SU-DHL-6 (cell line): Measurements from ENCODE around the gene SYCN.

Source experiments
- H2AFZ ChIP-seq: fragments of 200-600 bp; sonication (generic); 2 replicates; pipeline ENCODE4 v1.6.1; 2014; ENCODE audit warnings: low read depth, mild to moderate bottlenecking, moderate library complexity, mixed read lengths, antibody characterized with exemption, low read length; ENCODE audit not compliant: severe bottlenecking
- H3F3A ChIP-seq: fragments of 200-600 bp; shearing (Covaris generic); 2 replicates; pipeline ENCODE4 v1.6.0; 2016; ENCODE audit warnings: antibody characterized with exemption, mild to moderate bottlenecking; ENCODE audit not compliant: insufficient read depth
- H3K27ac ChIP-seq: fragments of 200-600 bp; sonication (generic); 2 replicates; pipeline ENCODE4 v1.5.1; 2016; ENCODE audit warnings: low read depth, mild to moderate bottlenecking, low read length, moderate library complexity, mixed read lengths
- H3K27me3 ChIP-seq: fragments of 200-600 bp; sonication (generic), shearing (Covaris generic); 2 replicates; pipeline ENCODE4 v1.6.0; 2014; ENCODE audit warnings: mild to moderate bottlenecking, low read length
- H3K36me3 ChIP-seq: fragments of 200-600 bp; sonication (generic); 2 replicates; pipeline ENCODE4 v1.6.1; 2014; ENCODE audit warnings: mild to moderate bottlenecking, low read length, mixed read lengths
- H3K4me2 ChIP-seq: fragments of 300-600, 200-600 bp; shearing (Covaris generic), sonication (generic); 2 replicates; pipeline ENCODE4 v1.6.0; 2014; ENCODE audit warnings: low read length, low read depth, mild to moderate bottlenecking; ENCODE audit not compliant: poor library complexity, severe bottlenecking
- H3K4me3 ChIP-seq: fragments of 200-600 bp; sonication (generic); 2 replicates; pipeline ENCODE4 v1.5.1; 2014; ENCODE audit warnings: antibody characterized with exemption, low read length, mild to moderate bottlenecking, mixed read lengths; ENCODE audit not compliant: insufficient read depth, poor library complexity, severe bottlenecking
- H3K79me2 ChIP-seq: fragments of 200-600 bp; sonication (generic); 2 replicates; pipeline ENCODE4 v1.6.1; 2014; ENCODE audit warnings: mild to moderate bottlenecking, low read length, moderate library complexity; ENCODE audit not compliant: insufficient read depth
- H3K9ac ChIP-seq: fragments of 200-600 bp; sonication (generic); 2 replicates; pipeline ENCODE4 v1.7.0; 2014; ENCODE audit warnings: mild to moderate bottlenecking, low read length
- H3K9me2 ChIP-seq: fragments of 200-600 bp; sonication (generic); replicated peaks from 2 replicates; pipeline ENCODE4 v1.6.1; 2014; ENCODE audit warnings: low read length; ENCODE audit not compliant: insufficient read depth
- H3K9me3 ChIP-seq: fragments of 200-600 bp; sonication (generic); 2 replicates; pipeline ENCODE4 v1.6.1; 2014; ENCODE audit warnings: low read length, mixed read lengths; ENCODE audit not compliant: insufficient read depth
- H4K20me1 ChIP-seq: fragments of 200-600 bp; sonication (generic); 2 replicates; pipeline ENCODE4 v1.6.1; 2014; ENCODE audit warnings: low read depth, mild to moderate bottlenecking, antibody characterized with exemption, low read length, moderate library complexity, mixed read lengths
- CTCF ChIP-seq: fragments of 200-600 bp; sonication (generic); IDR thresholded peaks from one replicate; pipeline ENCODE4 v1.5.1; 2017; ENCODE audit warnings: antibody characterized with exemption, mild to moderate bottlenecking, low read length, moderate library complexity; ENCODE audit not compliant: insufficient read depth, poor library complexity, severe bottlenecking
- EZH2phosphoT487 ChIP-seq: fragments of 200-600 bp; sonication (generic), shearing (Covaris generic); conservative IDR thresholded peaks from 2 replicates; pipeline ENCODE4 v1.6.1; 2018; ENCODE audit warnings: mild to moderate bottlenecking, antibody characterized with exemption, low read length, moderate library complexity, mixed read lengths

The SYCN gene

GRCh38 chr19:39196860-39197562, 7.1 kb downstream of the SYCN start, which contains the start of gene NCCRP1:
TSS of gene NCCRP1 (plus strand) at chr19:39196964. CDS start at chr19:39196983, 19 bp downstream.
- no peak within 1 kb of the TSS for H3K4me2 ChIP-seq

GRCh38 chr19:39196320-39196719, 7.7 kb downstream of the SYCN start:
- H2AFZ ChIP-seq: no peak overlapping the region
- no peak overlapping the region for H3K4me2 ChIP-seq
- no peaks in the 10 kb centered on the region for H3K9me3 ChIP-seq
- H3K27me3 ChIP-seq: no peaks in the 10 kb centered on the region
- no peak overlapping the region for H3K27ac ChIP-seq
- H3K9ac ChIP-seq: no peak overlapping the region
- TF ChIP-seq CTCF (no peak), EZH2phosphoT487 (no peak)
- H3K79me2 ChIP-seq: no peaks in the 10 kb centered on the region
- no peaks in the 10 kb centered on the region for H3K9me2 ChIP-seq
- H3K36me3 ChIP-seq: no peaks in the 10 kb centered on the region
- H4K20me1 ChIP-seq: no peaks in the 10 kb centered on the region
- H3K4me3 ChIP-seq: no peak overlapping the region
- no peaks in the 10 kb centered on the region for H3F3A ChIP-seq

More at GRCh38 chr19:39196860-39197562, 7.1 kb downstream of the SYCN start, which contains the start of gene NCCRP1:
- no peaks in the 10 kb centered on the region for H3K9me2 ChIP-seq
- TF ChIP-seq EZH2phosphoT487 (no peak), CTCF (no peak)
- no peak within 1 kb of the TSS for H3K27ac ChIP-seq
- no peaks in the 10 kb centered on the region for H3K79me2 ChIP-seq
- no peaks in the 10 kb centered on the region for H3K36me3 ChIP-seq
- no peak within 1 kb of the TSS for H3K9ac ChIP-seq
- no peaks in the 10 kb centered on the region for H4K20me1 ChIP-seq
- no peaks in the 10 kb centered on the region for H3K27me3 ChIP-seq
- no peak within 1 kb of the TSS for H2AFZ ChIP-seq
- no peaks in the 10 kb centered on the region for H3F3A ChIP-seq
- H3K4me3 ChIP-seq: no peak within 1 kb of the TSS
- no peaks in the 10 kb centered on the region for H3K9me3 ChIP-seq

- H3K27me3 ChIP-seq: no peaks in the 10 kb centered on the region
- no peak overlapping the region for H3K4me2 ChIP-seq
- no peak overlapping the region for H3K9ac ChIP-seq
- H3F3A ChIP-seq: no peaks in the 10 kb centered on the region
- no peak overlapping the region for H2AFZ ChIP-seq
- no peaks in the 10 kb centered on the region for H4K20me1 ChIP-seq
- no peaks in the 10 kb centered on the region for H3K9me3 ChIP-seq
- no peaks in the 10 kb centered on the region for H3K79me2 ChIP-seq
- TF ChIP-seq CTCF (no peak), EZH2phosphoT487 (no peak)
- H3K27ac ChIP-seq: no peak overlapping the region
- H3K4me3 ChIP-seq: no peak overlapping the region
- no peaks in the 10 kb centered on the region for H3K36me3 ChIP-seq
- H3K9me2 ChIP-seq: no peaks in the 10 kb centered on the region
These were observed 8.3 kb downstream of the SYCN start for GRCh38 chr19:39195755-39196154.
